ENCODE results near the gene CEP128. TPM values are rescaled to one million over a fixed set of nuclear protein-coding genes. Genes with fewer than 3 reads are reported as not detected.

CEP128 gene
- total and polyA plus RNA-seq, 2 experiments from 2014 or later: 7.3 to 14.3 TPM

GRCh38 chr14:80521456-80521855 lies 420.1 kb downstream of the CEP128 start:
- no peak overlapping the region for H3K4me3 ChIP-seq
- H3K9me3 ChIP-seq (ENCODE audit: low read depth): no peaks in the 10 kb centered on the region
- no peak for DNase-seq (ENCODE audit: low read depth in 1 of 2, low spot score in 1 of 2)
- no peak for TF ChIP-seq CTCF (IDR thresholded peaks at IDR 0.05; ENCODE audit: low read depth, low read length)
- no peaks in the 10 kb centered on the region for H3K27me3 ChIP-seq
- H3K36me3 ChIP-seq: no peaks in the 10 kb centered on the region
- H3K4me1 ChIP-seq (ENCODE audit: low read depth): no peaks in the 10 kb centered on the region
- H3K27ac ChIP-seq: no peak overlapping the region

- Histone ChIP-seq H3K27me3 (no peaks in the 10 kb centered on the region), H3K4me3 (no peak overlapping the region), H3K27ac (no peak overlapping the region), H3K36me3 (no peaks in the 10 kb centered on the region), H3K9me3 (ENCODE audit: low read depth) (no peaks in the 10 kb centered on the region), H3K4me1 (ENCODE audit: low read depth) (no peaks in the 10 kb centered on the region)
- TF ChIP-seq CTCF (IDR thresholded peaks at IDR 0.05; ENCODE audit: low read depth, low read length): no peak
- no peak for DNase-seq (ENCODE audit: low read depth in 1 of 2, low spot score in 1 of 2)
These were observed 422.5 kb downstream of the CEP128 start for GRCh38 chr14:80519002-80519401.

- H3K4me1 ChIP-seq (ENCODE audit: low read depth): no peaks in the 10 kb centered on the region
- no peak overlapping the region for H3K27ac ChIP-seq
- H3K9me3 ChIP-seq (ENCODE audit: low read depth): no peaks in the 10 kb centered on the region
- H3K36me3 ChIP-seq: no peaks in the 10 kb centered on the region
- no peak overlapping the region for H3K4me3 ChIP-seq
- TF ChIP-seq CTCF (IDR thresholded peaks at IDR 0.05; ENCODE audit: low read depth, low read length): no peak
- no peaks in the 10 kb centered on the region for H3K27me3 ChIP-seq
- DNase-seq (ENCODE audit: low read depth in 1 of 2, low spot score in 1 of 2): no peak
These were observed 423.4 kb downstream of the CEP128 start for GRCh38 chr14:80518173-80518572.

GRCh38 chr14:80507292-80507869 lies 434.2 kb downstream of the CEP128 start:
- no peaks in the 10 kb centered on the region for H3K4me1 ChIP-seq (ENCODE audit: low read depth)
- H3K4me3 ChIP-seq: no peak overlapping the region
- no peak for DNase-seq (ENCODE audit: low read depth in 1 of 2, low spot score in 1 of 2)
- H3K27ac ChIP-seq: no peak overlapping the region
- no peaks in the 10 kb centered on the region for H3K27me3 ChIP-seq
- no peaks in the 10 kb centered on the region for H3K9me3 ChIP-seq (ENCODE audit: low read depth)
- no peaks in the 10 kb centered on the region for H3K36me3 ChIP-seq
- no peak for TF ChIP-seq CTCF (IDR thresholded peaks at IDR 0.05; ENCODE audit: low read depth, low read length)

GRCh38 chr14:80504781-80505180 lies 436.8 kb downstream of the CEP128 start:
- Histone ChIP-seq H3K27me3 (no peaks in the 10 kb centered on the region), H3K36me3 (no peaks in the 10 kb centered on the region), H3K4me3 (no peak overlapping the region), H3K27ac (no peak overlapping the region), H3K4me1 (ENCODE audit: low read depth) (no peaks in the 10 kb centered on the region), H3K9me3 (ENCODE audit: low read depth) (no peaks in the 10 kb centered on the region)
- TF ChIP-seq CTCF (IDR thresholded peaks at IDR 0.05; ENCODE audit: low read depth, low read length): no peak
- no peak for DNase-seq (ENCODE audit: low read depth in 1 of 2, low spot score in 1 of 2)
